Right lobe of liver (tissue), 6 donors: ENCODE data around the gene RTKN2. TPM values are rescaled to one million over a fixed set of nuclear protein-coding genes. Genes with fewer than 3 reads are reported as not detected.

Experiments used
- ATAC-seq, 4 donors: fragments of 200-7000 bp; cut with Tn5 transposase; one replicate each; pipeline ENCODE4 v1.9.1; 2020; ENCODE audit warnings: mild to moderate bottlenecking in 4 of 4, moderate library complexity in 4 of 4
- DNase-seq, 3 donors: peaks; one replicate each; pipeline ENCODE4 v3.0.0-alpha.2; 2020
- H3K27ac ChIP-seq, 3 donors: fragments of 200-600 bp; one replicate each; pipeline ENCODE4 v1.8.0; 2022
- H3K27me3 ChIP-seq, 2 donors: fragments of 200-600 bp; one replicate each; pipeline ENCODE4 v1.8.0; 2022
- H3K36me3 ChIP-seq, 4 donors: fragments of 200-600 bp; sonication (generic) in 1 of 4; one replicate each; pipeline versions ENCODE4 v1.5.1 to v1.8.0; 2017 to 2022; ENCODE audit warnings: control low read depth in 1 of 4
- H3K4me1 ChIP-seq, 4 donors: fragments of 200-600 bp; sonication (generic) in 1 of 4; one replicate each; pipeline versions ENCODE4 v1.5.1 to v1.8.0; 2017 to 2022; ENCODE audit warnings: control low read depth in 1 of 4
- H3K4me3 ChIP-seq, 3 donors: fragments of 200-600 bp; one replicate each; pipeline ENCODE4 v1.8.0; 2022
- H3K9me3 ChIP-seq, 4 donors: fragments of 200-600 bp; sonication (generic) in 1 of 4; one replicate each; pipeline versions ENCODE4 v1.5.1 to v1.8.0; 2017 to 2022; ENCODE audit warnings: control low read depth in 1 of 4
- CTCF ChIP-seq, 4 donors: fragments of 200-600 bp in 3 of 4; fragments of 450-650 bp in 1 of 4; IDR thresholded peaks; one replicate each; pipeline versions ENCODE4 v1.5.1 to v1.8.0; 2016 to 2022; ENCODE audit warnings: antibody characterized with exemption in 4 of 4, mild to moderate bottlenecking in 2 of 4
- POLR2A ChIP-seq: fragments of 450-650 bp; IDR thresholded peaks from one replicate; pipeline ENCODE4 v1.6.1; 2017; ENCODE audit warnings: antibody characterized with exemption, mild to moderate bottlenecking
- WGBS: methylation state at CpG from one replicate; pipeline ENCODE4 v1.1.6; 2018; ENCODE audit warnings: low coverage, low lambda C conversion rate; ENCODE audit not compliant: insufficient coverage; ENCODE audit errors: missing lambda C conversion rate; 5-methylcytosine and 5-hydroxymethylcytosine counted together
- intact Hi-C, 2 donors: fragments of 100-400 bp; cut with DNase I; formaldehyde crosslinking; loops; one replicate each; pipeline versions ENCODE4 v1.11.2 to v1.14.1; 2022
- total RNA-seq, 6 experiments: library from RNA; depleted of rRNA in 2 of 6; stranded (reverse); fragments of >200 nt in 2 of 6; fragmentation: NEBNext Ultra II Directional in 3 of 6; extraction: Animal tissue kit (Norgen Biotek cat#: 25700) in 3 of 6; gene quantifications; one replicate each; pipeline versions ENCODE4 v1.1.0 to v1.2.4, GENCODE V29; 2016 to 2023
- donor health status: DM: no; HTN: yes; CAD: no.
- donor health status: DM: no; HTN: no; CAD: no.
- donor health status: DM: no; HTN: no; CAD: no.
- donor health status: DM: no; HTN: yes; CAD: no.
- donor health status: DM: no; HTN: yes; CAD: no.

RTKN2 gene
- total RNA-seq, 6 experiments from 2014 or later, result 0.06 to 0.12 TPM; not detected in 4

- no peaks in the 10 kb centered on the region for H3K4me1 ChIP-seq
- no peaks in the 10 kb centered on the region for H3K9me3 ChIP-seq
- H3K36me3 ChIP-seq, result no peaks in the 10 kb centered on the region
- no peaks in the 10 kb centered on the region for H3K27me3 ChIP-seq
- 84% methylated on average over 6 of the region's 7 CpGs for WGBS
- H3K4me3 ChIP-seq, result no peak overlapping the region
- no peak for ATAC-seq
- H3K27ac ChIP-seq, result no peak overlapping the region
- no peak for DNase-seq
- intact Hi-C loops, result no loop called here
- TF ChIP-seq POLR2A, result no peak
- no peak for TF ChIP-seq CTCF (IDR thresholded peaks at IDR 0.05)
Observed at GRCh38 chr10:62155054-62155680, 113.5 kb downstream of the RTKN2 start.

- ATAC-seq, result no peak
- H3K9me3 ChIP-seq, result no peaks in the 10 kb centered on the region
- no peak overlapping the region for H3K4me3 ChIP-seq
- no peak for TF ChIP-seq CTCF (IDR thresholded peaks at IDR 0.05)
- TF ChIP-seq POLR2A, result no peak
- no peak overlapping the region for H3K27ac ChIP-seq
- intact Hi-C loops, result no loop called here
- 82% methylated on average over 2 of the region's 2 CpGs for WGBS
- no peak for DNase-seq
- H3K4me1 ChIP-seq, result no peaks in the 10 kb centered on the region
- H3K36me3 ChIP-seq, result no peaks in the 10 kb centered on the region
- H3K27me3 ChIP-seq, result no peaks in the 10 kb centered on the region
Observed at GRCh38 chr10:62154231-62154630, 114.4 kb downstream of the RTKN2 start.

GRCh38 chr10:62153191-62153590 lies 115.5 kb downstream of the RTKN2 start:
- TF ChIP-seq CTCF (IDR thresholded peaks at IDR 0.05), result no peak
- no peak for TF ChIP-seq POLR2A
- ATAC-seq, result peak in 2 of 4 donors; percentile 23 to 35

GRCh38 chr10:62149621-62150020 lies 119.0 kb downstream of the RTKN2 start:
- no peaks in the 10 kb centered on the region for H3K27me3 ChIP-seq
- no peaks in the 10 kb centered on the region for H3K4me1 ChIP-seq
- H3K9me3 ChIP-seq, result no peaks in the 10 kb centered on the region
- TF ChIP-seq CTCF (IDR thresholded peaks at IDR 0.05), result no peak
- no peak for TF ChIP-seq POLR2A
- intact Hi-C loops, result no loop called here
- ATAC-seq (no peak), DNase-seq (no peak)
- no peaks in the 10 kb centered on the region for H3K36me3 ChIP-seq
- no peak overlapping the region for H3K4me3 ChIP-seq
- H3K27ac ChIP-seq, result no peak overlapping the region

More at GRCh38 chr10:62153191-62153590, 115.5 kb downstream of the RTKN2 start:
- no peak overlapping the region for H3K4me3 ChIP-seq
- H3K9me3 ChIP-seq, result no peaks in the 10 kb centered on the region
- 100% methylated on average over 1 of the region's 1 CpG for WGBS
- H3K27me3 ChIP-seq, result no peaks in the 10 kb centered on the region
- DNase-seq, result no peak
- no peaks in the 10 kb centered on the region for H3K36me3 ChIP-seq
- intact Hi-C loops, result no loop called here
- no peak overlapping the region for H3K27ac ChIP-seq
- H3K4me1 ChIP-seq, result no peaks in the 10 kb centered on the region

GRCh38 chr10:62148155-62148554 lies 120.5 kb downstream of the RTKN2 start:
- TF ChIP-seq POLR2A (no peak), CTCF (IDR thresholded peaks at IDR 0.05) (no peak)
- Histone ChIP-seq H3K4me1 (no peaks in the 10 kb centered on the region), H3K27me3 (no peaks in the 10 kb centered on the region), H3K9me3 (no peaks in the 10 kb centered on the region), H3K4me3 (no peak overlapping the region), H3K36me3 (no peaks in the 10 kb centered on the region), H3K27ac (no peak overlapping the region)
- DNase-seq (no peak), ATAC-seq (no peak)
- 97% methylated on average over 3 of the region's 3 CpGs for WGBS
- intact Hi-C loops, result no loop called here
